GM19025 (cell line): ENCODE measurements around the gene KERA.

ENCODE experiments used
- ATAC-seq: cut with Tn5 transposase; IDR thresholded peaks from one replicate; pipeline ENCODE4 v1.9.1; 2021; ENCODE audit warnings: mild to moderate bottlenecking, low read depth, moderate library complexity; ENCODE audit not compliant: unreplicated experiment

Gene KERA

GRCh38 chr12:91074154-91074709 lies 16.4 kb upstream of the KERA start:
- no peak for ATAC-seq

- ATAC-seq, result no peak
Observed at GRCh38 chr12:91073426-91073825, 15.6 kb upstream of the KERA start.

GRCh38 chr12:91072931-91073330 lies 15.1 kb upstream of the KERA start:
- ATAC-seq, result no peak

- ATAC-seq, result no peak
Observed at GRCh38 chr12:91070936-91071335, 13.1 kb upstream of the KERA start.

- ATAC-seq, result no peak
Observed at GRCh38 chr12:91065396-91065795, 7.6 kb upstream of the KERA start.

- no peak for ATAC-seq
Observed at GRCh38 chr12:91064640-91065039, 6.8 kb upstream of the KERA start.

- no peak for ATAC-seq
Observed at GRCh38 chr12:91061091-91061490, 3.3 kb upstream of the KERA start.

- ATAC-seq, result no peak
Observed at GRCh38 chr12:91059211-91059610, 1.4 kb upstream of the KERA start.

DNA sequence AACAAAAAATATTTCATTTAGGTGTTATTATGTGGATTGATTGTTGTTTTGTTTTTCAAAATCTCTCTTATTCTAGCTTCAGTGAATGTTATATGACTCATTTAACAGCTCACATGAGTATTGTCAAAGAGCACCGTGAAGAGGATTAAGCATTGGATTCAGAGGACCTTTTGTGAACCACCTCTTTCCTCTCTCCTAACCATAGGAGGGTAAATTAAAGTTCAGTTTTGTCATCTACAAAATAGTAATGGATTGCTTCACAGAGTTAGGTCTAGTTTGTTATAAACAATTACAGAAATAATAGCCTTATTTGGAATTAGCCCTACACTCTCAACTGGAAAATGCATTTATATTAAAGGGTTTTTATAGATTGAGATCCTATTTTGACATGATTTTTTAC lies 962 bp upstream of the KERA start:
- no peak for ATAC-seq

DNA sequence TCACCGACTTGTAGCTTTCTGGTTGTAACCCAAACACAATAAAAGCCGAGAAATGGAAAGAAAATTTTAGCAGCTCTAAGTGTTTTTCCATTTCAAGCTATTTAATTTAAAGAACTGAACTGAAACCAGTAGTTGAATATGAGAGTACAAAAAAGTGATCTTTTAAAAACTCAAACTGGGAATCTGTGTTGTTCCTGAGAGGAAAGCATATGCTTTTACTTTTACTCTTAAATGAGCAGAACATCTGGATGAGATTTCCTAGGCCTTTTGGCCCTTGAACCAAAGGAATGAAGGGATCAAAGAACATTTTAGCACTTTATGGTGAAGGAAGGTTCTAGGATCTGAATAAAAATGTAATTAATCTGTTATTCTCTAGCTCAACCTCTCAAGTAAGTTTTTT lies 1.3 kb downstream of the KERA start:
- no peak for ATAC-seq

GRCh38 chr12:91055976-91056375 lies 1.8 kb downstream of the KERA start:
- ATAC-seq, result no peak

- ATAC-seq, result no peak
Observed at GRCh38 chr12:91053951-91054715, 3.7 kb downstream of the KERA start.

- no peak for ATAC-seq
Observed at GRCh38 chr12:91052026-91052425, 5.8 kb downstream of the KERA start.

GRCh38 chr12:91044586-91044985 lies 13.2 kb downstream of the KERA start:
- ATAC-seq, result no peak

DNA sequence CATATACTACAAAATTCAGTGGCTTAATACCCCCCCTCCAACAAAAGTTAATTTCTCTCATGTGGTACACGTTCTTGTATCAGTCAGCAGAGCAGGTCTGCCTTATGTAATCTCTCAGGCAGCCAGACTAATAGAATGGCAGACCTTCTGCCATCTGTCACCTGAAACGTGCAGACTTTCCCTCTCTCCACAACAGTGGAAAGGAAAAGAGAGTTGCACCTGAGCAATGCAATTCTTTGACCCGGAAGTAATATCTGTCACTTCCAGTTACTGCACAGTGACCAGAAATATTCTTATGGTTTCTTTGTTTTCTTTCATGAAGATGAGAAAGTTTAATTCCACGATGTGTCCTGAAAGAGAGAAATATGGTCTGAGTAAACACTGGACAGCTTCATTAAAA lies 14.4 kb downstream of the KERA start:
- no peak for ATAC-seq

DNA sequence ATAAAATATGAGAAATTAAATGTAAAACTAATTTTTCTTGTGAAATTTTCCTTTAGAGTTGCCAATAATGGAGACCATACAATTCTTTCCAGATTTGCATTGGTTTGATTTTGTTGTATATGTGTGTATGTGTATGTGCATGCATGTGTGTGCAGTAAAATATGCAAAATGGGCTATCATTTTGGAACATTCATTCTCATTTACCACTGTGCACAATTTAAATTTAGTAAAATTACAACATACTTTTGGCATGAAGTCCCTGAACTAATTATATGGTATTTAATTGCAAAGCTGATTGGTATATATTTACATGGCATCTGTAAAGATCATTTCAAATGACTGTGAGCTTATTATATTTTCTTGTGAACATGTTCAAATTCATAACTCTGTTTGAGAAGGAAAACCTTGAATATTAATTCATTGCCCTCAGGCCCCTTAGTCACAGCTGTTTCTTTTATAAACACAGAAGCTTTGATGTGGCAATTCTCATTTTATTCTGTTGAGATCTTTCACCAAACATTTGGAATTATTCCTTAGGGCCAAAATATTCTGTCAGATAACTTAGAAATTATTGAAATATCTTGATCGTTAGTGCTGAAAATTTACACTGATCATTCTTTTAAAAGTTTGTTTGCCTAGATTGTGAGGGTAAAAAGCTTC lies 17.6 kb downstream of the KERA start:
- no peak for ATAC-seq

- ATAC-seq, result no peak
Observed at GRCh38 chr12:91037276-91037675, 20.5 kb downstream of the KERA start.

GRCh38 chr12:91033251-91033650 lies 24.6 kb downstream of the KERA start:
- ATAC-seq, result no peak

DNA sequence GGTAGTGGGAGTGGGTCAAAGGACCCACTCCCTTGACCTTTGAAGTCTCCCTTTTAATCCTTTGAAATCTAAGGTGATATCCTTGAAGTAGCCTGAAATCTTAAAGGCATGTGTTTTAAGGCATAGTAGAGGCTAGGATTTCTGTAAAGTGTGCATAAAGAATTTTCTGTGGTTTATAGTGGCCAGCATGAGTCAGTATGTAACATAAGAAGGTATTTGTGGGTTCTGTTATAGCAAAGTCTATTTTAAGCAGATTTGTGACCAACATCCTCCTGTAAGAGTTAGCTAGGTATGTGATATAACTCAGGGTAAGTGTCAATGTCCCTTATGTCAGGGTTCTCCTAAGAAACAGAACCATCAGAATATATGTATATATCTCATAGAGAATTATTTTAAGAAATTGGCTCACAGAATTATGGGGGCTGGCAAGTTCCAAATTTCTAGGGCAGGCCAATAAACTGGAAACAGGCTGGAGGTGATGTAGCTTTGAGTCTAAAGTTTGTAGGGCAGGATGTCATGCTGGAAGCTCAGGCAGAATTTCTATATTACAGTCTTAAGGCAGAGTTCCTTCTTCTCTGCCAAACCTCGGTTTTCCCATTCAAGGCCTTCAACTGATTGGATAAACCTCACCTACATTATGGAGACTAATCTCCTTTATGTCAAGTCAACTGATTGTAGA lies 34.4 kb downstream of the KERA start:
- no peak for ATAC-seq

- ATAC-seq, result no peak
Observed at GRCh38 chr12:91021076-91021475, 36.7 kb downstream of the KERA start.

- ATAC-seq, result no peak
Observed at GRCh38 chr12:91019455-91019854, 38.4 kb downstream of the KERA start.
